Omental fat pad (tissue), 4 donors: ENCODE measurements around the gene S100PBP. TPM values are rescaled to one million over a fixed set of nuclear protein-coding genes. Genes with fewer than 3 reads are reported as not detected.

ENCODE experiments used
- ATAC-seq: fragments of 150-250 bp; one replicate; pipeline ENCODE4 v1.9.1; 2016; ENCODE audit warnings: mild to moderate bottlenecking, moderate library complexity; ENCODE audit not compliant: low FRiP score
- DNase-seq: peaks from one replicate; pipeline ENCODE4 v3.0.0-alpha.2; 2019; ENCODE audit warnings: low spot score
- CTCF ChIP-seq, 3 donors: fragments of 450-650 bp; IDR thresholded peaks; one replicate each; pipeline ENCODE4 v1.5.1; 2016 to 2017; ENCODE audit warnings: antibody characterized with exemption in 3 of 3, mild to moderate bottlenecking in 3 of 3, moderate library complexity in 2 of 3
- total RNA-seq, 4 donors: library from RNA; depleted of rRNA; stranded (reverse); fragments of >200 nt; gene quantifications; one replicate each; pipeline ENCODE4 v1.1.0, GENCODE V29; 2016

The S100PBP gene
- total RNA-seq, 4 donors from 2014 or later = 20.4 to 47.6 (median 28.4) TPM

DNA sequence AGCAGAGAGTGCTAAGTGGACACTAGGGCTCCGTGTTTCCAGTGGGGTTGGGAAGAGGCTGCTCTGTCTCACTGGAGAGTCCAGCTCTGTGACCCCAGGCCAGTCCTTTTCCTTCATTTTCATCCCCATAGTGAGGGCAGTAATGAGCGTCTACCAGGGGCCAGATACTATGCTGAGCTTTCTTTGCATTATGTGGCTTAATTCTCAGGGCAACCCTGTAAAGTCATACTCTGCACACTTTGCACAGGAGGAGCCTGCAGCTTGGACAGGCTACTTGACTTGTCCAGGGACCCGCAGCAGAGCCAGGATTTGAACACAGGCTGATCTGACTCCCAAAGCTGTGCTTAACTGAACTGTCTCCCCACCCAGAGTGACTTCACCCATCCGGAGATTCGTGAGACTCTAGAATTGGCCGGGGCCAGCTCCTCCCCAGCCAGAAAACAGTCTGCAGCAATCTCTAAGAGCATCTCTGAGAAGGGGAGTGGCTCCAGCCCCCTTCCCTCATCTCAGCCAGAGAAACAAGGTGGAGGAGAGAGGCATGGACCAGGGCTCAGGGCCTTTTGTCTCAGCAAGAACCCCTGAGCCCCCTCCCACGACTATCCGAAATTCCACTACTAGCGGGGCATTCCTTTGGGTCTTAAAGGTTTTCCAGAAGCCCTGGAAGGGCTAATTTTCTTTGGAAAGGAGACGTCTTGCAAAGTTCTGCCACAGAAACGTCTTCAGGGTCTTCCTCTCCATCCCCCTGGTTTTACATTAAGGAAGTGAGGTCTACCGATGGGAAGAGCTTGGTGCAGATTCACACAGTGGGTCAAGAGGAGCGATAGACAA is 54.1 kb downstream of the S100PBP start:
- DNase-seq (no peak), ATAC-seq (no peak)
- no peak for TF ChIP-seq CTCF (IDR thresholded peaks at IDR 0.05)

DNA sequence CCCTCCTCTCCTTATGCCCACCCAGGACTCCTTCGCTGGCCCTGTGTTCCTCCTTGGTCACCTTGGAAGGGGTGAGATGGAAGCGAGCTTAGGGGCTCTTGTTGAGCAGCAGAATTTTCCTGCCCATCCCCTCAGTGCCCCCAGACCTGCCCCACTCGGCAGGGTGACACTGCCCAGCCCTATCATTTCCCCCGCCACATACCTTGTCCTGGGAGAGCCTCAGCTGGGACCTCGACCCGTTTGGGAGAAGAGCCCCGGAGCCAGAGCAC is 54.7 kb downstream of the S100PBP start:
- no peak for TF ChIP-seq CTCF (IDR thresholded peaks at IDR 0.05)
- ATAC-seq (no peak), DNase-seq (no peak)

DNA sequence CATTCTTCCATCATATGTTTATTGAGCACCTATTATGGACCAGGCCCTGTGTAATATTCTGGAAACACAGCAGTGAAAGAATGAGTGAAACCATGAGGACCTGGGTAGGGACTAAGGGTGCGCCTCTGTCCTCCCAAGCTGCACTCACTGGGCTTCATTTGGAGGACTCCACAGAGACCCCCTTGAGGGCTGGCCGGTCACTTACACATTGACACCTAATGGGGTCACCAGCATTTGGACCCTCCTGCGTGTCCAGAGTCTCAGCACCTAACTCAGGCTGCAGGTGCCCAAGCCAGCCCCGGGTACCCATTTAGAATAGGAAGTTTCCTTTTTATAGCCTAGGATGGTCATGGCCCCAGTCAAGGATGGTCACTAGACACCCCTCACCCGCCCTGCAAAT is 56.0 kb downstream of the S100PBP start:
- no peak for DNase-seq
- TF ChIP-seq CTCF (IDR thresholded peaks at IDR 0.05) = no peak
- ATAC-seq = no peak

- TF ChIP-seq CTCF (IDR thresholded peaks at IDR 0.05) = no peak
- no peak for ATAC-seq
- no peak for DNase-seq
Measured at GRCh38 chr1:32874860-32875752, 57.7 kb downstream of the S100PBP start.

DNA sequence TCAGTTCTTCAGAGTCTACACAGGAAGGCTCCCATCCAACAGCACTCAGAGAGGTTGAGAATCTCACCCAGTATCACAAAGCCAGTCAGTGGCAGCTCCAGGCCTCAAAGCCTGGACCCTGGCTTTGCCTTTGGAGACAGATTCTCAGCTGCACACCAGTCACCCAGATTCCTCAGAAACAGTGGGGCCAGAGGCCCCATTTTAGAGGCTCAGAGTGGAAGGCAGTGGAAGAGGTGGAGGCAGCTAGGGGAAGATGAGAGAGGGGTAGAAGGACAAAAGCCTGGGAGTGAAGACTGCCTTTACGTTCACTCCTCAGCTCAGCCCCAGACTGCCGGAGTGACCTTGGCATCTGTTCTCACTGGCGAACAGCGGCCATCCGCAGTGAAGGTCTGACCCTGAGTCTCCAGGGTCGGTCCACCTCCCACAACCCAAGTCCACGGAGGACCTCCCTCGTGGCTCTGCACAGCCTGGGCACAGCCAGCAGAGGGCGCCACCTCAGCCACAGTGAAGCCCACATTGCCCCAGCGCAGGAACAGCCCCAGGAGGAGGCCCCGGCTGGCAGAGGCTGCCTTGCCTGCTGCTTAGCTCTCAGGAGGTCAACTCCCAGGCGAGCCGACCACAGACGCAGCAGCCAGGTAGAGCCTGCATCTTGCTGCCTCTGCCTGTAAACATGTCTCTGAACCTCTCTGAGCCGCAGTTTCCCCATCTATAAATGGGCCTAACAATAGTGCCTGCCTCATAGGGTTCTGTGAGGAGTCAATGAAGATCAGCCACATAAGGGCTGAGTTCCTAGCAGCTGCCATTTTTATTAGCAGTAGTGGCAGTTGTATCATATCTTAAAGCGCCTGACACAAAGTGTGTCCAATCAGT is 59.1 kb downstream of the S100PBP start:
- DNase-seq (no peak), ATAC-seq (peak; percentile 53)

More for the DNA sequence above, 59.1 kb downstream of the S100PBP start:
- no peak for TF ChIP-seq CTCF (IDR thresholded peaks at IDR 0.05)
